Posterior cingulate gyrus (tissue), 11 donors: ENCODE data around the gene SLC43A1.

Experiments
- DNase-seq, 10 donors: peaks; one replicate each; pipeline versions ENCODE4 v3.0.0 to v3.0.0-alpha.2; 2020 to 2021; ENCODE audit warnings: mixed read lengths in 3 of 10
- intact Hi-C: fragments of 100-400 bp; cut with DNase I; formaldehyde crosslinking; loops from one replicate; pipeline ENCODE4 v1.15.1; 2023

SLC43A1 gene

DNA sequence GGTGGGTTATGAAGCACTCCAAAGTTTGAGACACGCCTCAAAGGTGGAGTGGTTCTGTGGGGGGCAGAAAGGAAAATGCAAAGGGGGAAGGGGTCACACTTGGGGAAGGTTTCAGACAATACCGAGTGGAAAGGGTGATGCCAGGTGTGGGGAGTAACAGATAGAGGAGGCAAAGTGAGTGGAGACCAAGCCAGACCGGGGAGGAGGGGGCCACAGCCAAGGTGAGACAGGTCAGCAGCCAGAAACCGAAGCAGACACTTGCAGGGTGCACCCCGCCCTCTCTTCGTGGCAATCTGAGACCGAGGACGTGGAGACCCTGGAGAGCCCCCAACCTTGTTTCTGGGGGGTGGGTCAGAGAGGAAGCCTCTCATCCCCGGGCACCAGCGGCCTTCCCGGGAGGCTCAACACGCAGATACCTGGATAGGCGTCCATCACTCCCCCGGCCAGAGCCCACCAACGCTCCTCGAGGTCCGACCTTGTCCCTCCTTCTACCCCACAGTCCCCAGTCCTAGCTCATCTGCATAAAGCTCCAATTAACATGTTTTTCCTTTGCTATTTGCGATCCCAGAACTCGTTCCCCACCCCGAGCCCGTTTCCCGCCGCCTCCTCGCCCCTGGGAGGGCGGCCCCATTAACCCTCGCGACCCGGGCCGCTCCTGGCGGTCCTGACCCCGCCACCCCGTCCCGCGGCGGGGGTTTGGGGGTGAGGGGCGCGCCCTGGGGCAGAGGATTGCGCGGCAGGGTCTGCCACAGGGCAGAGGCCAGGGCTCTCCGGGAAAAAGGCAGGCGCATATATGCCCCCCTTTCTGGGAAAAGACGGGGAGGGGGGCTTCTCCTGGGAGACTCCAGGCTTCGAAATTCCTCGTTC is 33.4 kb downstream of the SLC43A1 start:
- DNase-seq: peak in 1 of 10 donors; percentile 71
- intact Hi-C loops: no loop called here

DNA sequence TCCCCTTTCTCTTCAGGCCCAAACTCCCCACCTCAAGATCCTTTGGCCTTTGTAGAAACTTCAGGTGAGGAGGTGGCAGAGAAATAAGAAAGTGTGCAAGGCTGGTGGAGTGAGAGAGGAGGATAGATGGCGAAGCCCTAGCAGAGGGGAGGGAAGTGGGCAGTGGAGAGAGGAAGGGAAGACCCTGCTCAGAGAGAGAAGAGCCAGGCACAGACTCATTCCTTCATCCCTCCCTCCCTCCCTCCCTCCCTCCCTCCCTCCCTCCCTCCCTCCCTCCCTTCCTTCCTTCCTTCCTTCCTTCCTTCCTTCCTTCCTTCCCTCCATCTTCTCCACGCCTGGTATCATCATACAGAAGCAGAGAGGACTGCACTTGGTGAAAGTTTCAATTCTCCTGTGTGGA is 34.2 kb downstream of the SLC43A1 start:
- intact Hi-C loops: no loop called here
- DNase-seq: no peak

DNA sequence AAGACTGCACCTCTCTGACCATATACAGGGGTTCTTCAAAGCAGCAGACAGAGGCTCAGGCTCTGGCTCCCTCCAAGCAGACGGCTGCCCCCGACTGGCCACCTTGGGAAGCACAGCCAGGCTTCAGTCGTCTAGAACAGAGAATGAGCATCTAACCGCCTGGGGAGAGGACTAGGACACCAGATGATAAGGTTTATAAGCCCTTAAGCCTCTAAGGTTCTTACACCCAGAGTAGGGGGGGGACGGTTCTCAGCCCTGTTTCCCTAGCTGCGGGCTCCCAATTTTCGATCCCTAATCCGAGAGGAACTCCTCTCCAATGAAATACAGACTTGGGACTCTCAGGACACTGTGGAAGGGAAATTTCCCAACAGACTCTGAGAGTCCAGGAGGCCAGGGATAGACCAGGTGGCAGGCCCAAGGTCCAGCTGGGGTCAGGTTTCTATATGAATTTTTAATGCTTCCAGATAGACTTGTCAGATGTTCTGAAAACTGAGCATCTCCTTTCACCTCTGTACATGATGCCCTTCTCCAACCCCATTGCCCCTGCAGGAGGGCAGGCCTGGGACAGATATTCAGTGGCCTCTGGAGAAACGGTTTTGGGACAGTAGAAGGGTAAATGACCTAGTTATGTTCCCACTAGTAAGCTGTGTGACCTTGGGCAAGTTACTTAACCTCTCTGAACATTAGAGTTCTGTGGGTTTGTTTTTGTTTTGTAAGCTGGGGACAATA is 34.9 kb downstream of the SLC43A1 start:
- intact Hi-C loops: no loop called here
- DNase-seq: peak in 9 of 10 donors; percentile 63 to 95 (median 79)

DNA sequence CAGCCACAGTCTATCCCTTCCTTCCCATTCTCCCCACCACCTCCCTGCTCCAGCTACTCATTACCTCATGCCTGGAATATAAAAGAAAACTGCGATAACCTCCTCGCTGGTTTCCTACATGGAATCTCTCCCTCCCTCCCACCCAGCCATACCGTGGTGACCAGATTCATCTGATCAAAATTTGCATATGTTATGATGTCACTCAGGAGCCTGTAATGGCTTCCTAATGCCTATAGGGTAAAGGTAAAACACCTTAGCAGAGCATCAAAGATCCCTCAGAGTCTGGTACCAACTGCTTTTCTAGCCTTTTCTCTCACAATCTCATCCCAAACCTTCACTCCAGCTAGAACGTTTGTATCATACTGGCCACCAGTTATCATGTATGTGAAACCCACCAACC is 35.6 kb downstream of the SLC43A1 start:
- no peak for DNase-seq
- intact Hi-C loops: no loop called here

DNA sequence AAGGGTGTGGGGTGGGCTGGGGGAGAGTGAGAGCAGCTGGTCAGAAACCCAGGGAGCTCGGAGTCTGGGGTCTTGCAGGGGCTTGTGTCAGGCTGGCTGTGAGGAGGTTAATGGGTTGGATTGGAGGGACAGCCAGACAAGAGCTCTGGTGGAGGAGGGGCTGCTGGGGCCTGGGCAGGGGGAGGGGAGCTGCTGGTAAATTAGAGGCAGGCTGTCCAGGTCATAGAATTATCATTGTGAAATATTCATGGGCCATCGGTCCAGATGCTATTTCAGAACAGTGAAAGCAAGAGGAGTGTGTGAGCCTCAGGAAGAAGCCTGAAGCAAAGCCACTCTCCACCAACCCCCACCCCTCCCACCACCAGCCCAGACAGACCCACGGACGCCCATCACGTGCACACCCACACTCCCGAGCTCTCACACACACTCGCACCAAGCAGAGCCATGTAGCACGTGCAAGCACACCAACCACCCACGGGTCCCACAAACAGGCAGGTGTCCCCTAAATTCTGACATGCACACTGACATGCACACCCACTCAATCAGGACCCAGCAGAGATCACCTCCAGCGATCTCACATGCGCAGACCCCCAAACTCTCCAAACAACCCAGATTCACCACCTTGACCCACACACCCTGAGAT is 36.4 kb downstream of the SLC43A1 start:
- DNase-seq: no peak
- intact Hi-C loops: no loop called here

DNA sequence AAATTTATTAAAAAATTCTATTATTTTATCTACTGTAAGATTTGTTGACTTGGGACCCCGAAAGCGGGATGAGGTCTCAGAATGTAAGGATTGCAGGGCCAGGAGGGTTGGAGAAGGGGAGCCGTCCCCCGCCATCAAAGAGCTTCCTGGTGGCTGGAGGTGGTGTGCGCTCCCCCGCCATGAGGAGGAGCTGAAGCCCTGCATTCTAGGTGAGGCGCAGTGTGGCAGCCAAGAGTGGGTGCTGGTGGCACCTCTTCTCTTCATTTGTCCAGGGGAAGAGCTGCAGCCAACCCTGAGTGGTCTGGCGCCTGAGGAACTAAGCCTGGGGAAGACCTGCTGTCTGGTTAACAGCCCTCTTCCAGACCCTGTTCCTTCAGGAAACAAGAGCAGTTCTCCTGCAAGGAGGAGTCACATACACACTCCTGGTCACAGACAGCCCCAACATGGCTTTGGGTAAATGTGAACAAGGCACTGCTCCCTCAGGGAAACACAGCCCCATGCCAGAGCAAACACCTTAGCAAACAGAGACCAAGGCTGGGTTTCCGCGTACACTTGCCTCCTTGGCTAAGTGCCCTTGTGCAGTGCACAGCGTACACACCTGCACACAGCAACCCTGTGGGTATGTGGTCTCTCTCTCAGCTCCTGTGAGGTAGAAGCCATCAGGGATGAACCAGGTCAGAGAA is 37.9 kb downstream of the SLC43A1 start:
- no peak for DNase-seq
- intact Hi-C loops: no loop called here

DNA sequence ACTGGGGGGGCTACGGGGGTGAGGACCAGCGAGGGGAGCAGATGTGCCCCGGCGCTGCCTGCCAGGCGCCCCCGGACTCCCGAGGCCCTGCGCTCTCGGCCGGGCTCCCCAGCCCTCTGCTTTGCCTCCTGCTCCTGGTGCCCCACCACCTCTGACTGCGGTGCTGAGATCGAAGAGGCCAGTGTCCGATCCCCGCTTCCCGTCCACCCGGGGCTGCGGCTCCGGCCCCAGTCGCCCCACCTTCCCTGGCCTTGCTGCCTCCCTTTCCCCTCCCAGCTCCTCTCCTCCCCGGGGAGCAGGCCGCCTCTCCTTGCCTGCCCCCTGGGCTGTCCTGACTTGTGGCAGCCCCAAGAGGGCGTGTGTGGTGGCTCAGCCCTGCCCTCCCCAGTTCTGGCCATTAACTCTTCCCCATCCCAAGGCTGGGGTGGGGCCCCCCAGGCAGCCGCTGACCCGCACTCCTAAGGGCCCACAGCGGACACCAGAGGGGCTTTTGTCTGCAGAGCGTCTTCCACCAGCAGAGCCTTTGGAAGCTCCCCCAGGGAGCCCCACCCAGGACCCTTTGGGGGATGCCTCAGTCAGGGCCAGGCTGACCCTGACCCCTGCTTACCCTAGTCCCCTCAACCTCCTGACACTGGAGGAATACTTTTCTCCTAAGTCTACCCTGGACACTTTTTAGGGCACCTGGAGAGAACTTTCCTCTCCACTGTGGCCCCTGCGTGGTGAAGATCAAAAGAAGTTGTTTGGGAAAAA is 38.6 kb downstream of the SLC43A1 start:
- intact Hi-C loops: no loop called here
- DNase-seq: peak in 1 of 10 donors; percentile 82

DNA sequence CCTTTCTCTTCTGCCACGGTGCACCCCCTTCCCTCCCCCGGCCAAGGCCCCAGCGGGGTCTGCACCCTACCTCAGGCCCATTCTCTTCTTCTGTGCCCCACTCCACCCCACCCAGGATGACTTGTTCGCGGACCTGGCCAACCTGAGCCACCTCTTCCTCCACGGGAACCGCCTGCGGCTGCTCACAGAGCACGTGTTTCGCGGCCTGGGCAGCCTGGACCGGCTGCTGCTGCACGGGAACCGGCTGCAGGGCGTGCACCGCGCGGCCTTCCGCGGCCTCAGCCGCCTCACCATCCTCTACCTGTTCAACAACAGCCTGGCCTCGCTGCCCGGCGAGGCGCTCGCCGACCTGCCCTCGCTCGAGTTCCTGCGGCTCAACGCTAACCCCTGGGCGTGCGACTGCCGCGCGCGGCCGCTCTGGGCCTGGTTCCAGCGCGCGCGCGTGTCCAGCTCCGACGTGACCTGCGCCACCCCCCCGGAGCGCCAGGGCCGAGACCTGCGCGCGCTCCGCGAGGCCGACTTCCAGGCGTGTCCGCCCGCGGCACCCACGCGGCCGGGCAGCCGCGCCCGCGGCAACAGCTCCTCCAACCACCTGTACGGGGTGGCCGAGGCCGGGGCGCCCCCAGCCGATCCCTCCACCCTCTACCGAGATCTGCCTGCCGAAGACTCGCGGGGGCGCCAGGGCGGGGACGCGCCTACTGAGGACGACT is 39.3 kb downstream of the SLC43A1 start:
- peak in 1 of 10 donors; percentile 84 for DNase-seq
- intact Hi-C loops: no loop called here

DNA sequence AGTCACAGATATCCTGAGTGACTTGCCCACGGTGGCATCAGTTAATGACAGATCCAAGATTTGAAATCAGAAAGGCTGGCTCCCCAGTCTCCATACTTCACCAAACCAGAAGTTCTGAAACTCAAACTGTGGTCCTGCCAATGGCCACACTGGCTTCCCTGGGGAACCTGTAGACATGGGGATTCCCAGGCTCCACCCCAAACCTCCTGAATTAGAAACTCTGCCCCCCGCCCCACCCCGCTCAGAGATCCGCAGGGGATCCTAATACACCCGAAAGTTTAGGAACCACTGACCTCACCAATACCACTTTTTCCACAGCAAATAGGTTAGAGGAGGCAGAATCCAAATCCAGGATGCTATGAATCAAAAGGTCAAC is 39.8 kb downstream of the SLC43A1 start:
- DNase-seq: no peak
- intact Hi-C loops: no loop called here

DNA sequence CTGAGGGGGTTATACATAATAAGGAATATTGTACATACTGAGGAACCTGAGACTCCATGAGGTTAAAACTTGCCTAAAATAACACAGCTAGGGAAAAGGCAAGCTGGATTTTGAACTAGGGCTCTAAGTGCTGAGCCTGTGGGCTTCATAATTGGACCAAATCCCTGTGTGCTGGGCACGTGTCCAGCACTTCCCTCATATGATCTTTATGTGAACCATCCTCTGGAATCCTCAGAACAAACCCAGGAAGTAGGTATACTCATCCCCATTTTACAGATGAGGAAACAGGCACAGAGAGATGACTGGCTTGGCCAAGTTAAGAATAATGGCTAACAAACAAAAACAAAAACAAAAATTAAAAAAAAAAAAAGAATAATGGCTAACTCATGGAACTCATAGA is 40.3 kb downstream of the SLC43A1 start:
- DNase-seq: peak in 1 of 10 donors; percentile 12
- intact Hi-C loops: no loop called here

DNA sequence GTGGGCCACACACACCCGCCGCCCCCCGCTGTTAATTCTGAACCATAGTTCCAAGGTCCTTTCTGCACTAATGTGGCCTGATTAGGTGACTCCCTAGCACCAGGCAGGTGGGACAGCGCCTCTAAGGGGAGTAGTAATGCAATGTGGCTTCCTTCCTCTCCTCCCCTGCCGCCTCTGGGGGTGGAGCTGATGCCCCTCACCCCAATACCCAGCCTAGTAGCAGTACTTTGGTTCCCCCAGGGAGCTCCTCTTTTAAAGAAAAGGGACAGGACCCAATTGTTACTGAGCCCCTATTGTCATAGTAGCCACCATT is 40.7 kb downstream of the SLC43A1 start:
- intact Hi-C loops: no loop called here
- DNase-seq: peak in 1 of 10 donors; percentile 21

DNA sequence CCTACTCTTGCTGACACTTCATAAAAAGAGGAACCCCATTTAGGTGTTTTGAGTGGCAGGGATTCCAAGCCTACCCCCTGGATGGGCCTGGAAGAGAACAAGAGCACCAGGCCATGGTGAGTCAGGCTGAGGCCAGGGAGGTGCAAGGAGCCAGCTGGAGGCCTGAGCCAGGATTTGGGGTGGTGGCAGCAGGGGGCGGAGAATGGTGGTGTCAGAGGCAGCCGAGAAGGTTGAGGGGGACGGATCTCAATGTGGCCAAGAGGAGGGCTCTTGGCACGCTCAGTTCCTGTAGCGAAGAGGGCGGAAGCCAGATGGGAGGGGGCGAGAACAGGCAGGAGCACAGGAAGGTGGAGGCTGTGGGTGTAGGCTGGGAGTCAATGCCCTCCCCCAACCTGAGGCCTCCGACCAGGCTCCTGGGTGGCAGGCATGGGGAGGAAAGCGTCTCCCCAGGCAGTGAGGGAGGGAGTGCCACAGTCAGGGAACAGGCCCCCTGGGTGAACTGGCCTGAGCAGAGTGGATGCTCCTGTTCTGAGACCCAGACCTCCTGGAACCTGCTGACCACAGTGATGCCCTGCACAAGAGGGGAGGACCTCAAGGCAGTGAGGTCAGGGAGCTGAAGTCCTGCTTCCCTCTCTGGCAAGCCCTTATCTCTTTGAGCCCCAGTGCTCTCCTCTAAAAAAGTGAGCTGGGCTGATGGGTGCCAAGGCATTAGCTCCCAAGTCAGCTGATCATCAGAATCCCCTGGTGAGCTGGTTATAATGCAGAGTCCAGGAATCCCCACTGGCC is 41.3 kb downstream of the SLC43A1 start:
- intact Hi-C loops: no loop called here
- peak in 2 of 10 donors; percentile 79 to 85 for DNase-seq

DNA sequence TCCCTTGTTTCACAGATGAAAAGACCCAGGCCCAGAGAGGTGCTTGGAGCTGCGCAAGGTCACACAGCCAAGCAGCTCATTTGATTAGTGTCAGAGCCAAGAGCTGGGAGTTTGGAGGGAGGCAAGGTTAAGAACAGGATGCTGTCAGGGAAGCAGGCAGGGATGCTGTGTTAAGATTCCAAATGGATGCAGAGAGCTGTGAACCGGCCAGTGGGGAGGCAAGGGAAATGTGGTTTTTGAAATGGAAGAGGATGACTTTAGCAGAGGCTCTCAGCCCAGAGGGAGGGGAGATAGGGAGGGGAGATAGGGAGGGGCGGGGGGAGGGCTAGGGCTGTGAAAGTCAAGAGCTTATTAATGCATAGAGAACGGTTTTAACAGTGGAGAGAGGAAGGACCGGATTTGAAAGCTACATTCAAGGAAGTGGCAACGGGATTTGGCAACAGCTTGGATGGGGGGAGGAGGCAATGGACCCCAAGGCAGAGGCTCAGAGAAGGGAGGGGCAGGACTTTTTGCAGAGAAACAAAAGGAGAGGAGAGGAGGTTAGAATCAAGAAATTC is 42.1 kb downstream of the SLC43A1 start:
- intact Hi-C loops: no loop called here
- DNase-seq: peak in 1 of 10 donors; percentile 37

DNA sequence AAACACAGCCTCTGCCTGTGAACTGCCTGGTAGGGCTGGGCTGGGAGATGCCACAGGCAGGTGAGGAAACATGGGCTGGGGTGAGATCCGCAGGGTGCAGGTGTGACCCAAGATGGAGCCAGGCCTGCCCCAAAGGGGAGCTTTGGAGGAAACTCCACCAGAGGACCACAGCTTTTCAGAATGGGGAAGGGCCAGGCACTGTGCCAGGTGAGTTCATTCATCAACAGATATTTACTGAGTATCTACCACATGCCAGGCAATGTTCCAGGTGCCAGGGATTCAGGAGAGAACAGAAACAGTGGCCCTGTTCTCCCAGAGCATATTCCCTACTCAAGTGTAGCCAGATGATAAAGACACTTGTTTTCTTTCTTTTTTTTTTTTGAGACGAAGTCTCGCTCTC is 44.0 kb downstream of the SLC43A1 start:
- peak in 2 of 10 donors; percentile 52 to 62 for DNase-seq
- intact Hi-C loops: no loop called here

DNA sequence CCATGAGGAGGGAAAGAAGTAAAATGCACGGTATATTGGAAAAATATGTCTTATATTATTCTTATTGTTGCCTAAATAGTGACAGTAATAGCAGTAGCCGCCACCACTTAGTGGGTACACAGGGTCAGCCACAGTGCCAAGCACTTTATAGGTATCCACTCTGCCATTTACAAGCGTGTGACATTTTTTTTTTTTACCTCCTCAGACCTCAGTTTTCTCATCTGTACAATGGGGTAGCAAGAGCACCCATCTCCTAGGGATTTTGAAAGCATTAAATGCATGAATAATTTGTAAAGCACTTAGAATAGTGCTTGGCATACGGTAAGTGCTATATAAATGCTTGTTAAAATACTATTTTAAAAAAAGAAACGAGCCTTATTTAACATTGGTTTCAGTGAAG is 46.2 kb downstream of the SLC43A1 start:
- intact Hi-C loops: no loop called here

DNA sequence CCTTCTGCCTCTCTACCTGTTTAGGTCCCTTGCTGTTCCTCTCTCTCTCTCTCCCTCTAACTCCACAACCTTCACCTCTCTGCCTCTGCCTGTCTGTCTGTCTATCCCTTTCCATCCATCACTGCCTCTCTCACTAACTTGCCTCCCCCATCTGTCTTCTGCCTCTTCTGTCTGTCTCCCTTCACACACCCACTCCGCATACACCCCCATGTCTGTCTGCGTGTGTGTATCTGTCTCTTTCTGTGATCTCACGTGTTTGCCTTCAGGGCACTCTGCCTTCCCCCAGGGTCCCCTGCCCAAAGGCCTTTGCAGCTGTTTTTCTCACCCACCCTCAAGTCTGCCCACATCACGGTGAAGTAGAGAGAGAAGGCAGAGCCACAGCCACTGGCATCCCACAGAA is 47.2 kb downstream of the SLC43A1 start:
- DNase-seq: peak in 1 of 10 donors; percentile 49
- intact Hi-C loops: no loop called here

More for the DNA sequence above, 46.2 kb downstream of the SLC43A1 start:
- peak in 1 of 10 donors; percentile 5 for DNase-seq

DNA sequence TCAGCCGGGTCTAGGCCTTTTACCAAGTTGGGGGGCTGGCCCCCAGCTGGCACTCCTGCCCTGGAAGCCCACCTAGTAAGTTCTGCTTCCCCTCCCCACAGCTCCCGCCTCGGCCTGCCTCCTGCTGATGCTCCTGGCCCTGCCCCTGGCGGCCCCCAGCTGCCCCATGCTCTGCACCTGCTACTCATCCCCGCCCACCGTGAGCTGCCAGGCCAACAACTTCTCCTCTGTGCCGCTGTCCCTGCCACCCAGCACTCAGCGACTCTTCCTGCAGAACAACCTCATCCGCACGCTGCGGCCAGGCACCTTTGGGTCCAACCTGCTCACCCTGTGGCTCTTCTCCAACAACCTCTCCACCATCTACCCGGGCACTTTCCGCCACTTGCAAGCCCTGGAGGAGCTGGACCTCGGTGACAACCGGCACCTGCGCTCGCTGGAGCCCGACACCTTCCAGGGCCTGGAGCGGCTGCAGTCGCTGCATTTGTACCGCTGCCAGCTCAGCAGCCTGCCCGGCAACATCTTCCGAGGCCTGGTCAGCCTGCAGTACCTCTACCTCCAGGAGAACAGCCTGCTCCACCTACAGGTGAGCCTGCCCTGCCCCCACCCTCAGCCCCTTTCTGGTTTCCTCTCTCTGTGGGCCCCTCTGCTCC is 47.9 kb downstream of the SLC43A1 start:
- intact Hi-C loops: no loop called here
- DNase-seq: peak in 1 of 10 donors; percentile 84

DNA sequence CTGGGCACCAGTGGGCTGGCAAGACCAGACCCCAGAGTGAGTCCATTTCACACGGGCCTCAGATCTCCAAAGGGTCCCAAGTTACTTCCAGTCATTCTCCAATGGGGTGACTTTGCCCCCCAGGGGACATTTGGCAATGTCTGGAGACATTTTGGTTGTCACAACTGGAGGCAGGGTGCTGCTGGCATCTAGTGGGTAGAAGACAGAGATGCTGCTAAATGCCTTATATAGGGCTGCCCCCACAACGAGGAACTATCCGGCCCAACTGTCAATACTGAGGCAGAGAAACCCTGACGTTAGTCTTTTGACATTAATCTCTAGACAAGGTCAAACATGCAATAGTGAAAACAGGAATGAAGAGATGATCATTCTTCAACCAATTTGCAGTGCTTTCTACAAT is 48.8 kb downstream of the SLC43A1 start:
- DNase-seq: peak in 1 of 10 donors; percentile 84
- intact Hi-C loops: no loop called here
